IMR-90 (cell line): Measurements from ENCODE around the gene HS6ST3. TPM values are rescaled to one million over a fixed set of nuclear protein-coding genes. Genes with fewer than 3 reads are reported as not detected.

Experiments used
- ATAC-seq: fragments of 200-7000 bp; cut with Tn5 transposase; 2 replicates; pipeline ENCODE4 v1.9.1; 2020; ENCODE audit warnings: low read depth, mild to moderate bottlenecking, moderate library complexity
- BruUV-seq: library from RNA; stranded (reverse); fragments of 400-500 nt; replicated peaks from 2 replicates; lab custom pipeline; 2021; lab: Mats Ljungman, UMichigan
- CTCF ChIA-PET: fragments of 300-600 bp; formaldehyde crosslinking; extraction: SDS; loops from one replicate; lab custom pipeline; 2021; ENCODE audit warnings: antibody characterized with exemption; lab: Yijun Ruan, JAX
- POLR2A ChIA-PET: fragments of 300-600 bp; sonication (Branson Sonifier 250); formaldehyde crosslinking; loops from one replicate; lab custom pipeline; 2022; ENCODE audit warnings: antibody characterized with exemption; ENCODE audit not compliant: unreplicated experiment; lab: Charles Lee
- DNase-seq: peaks from one replicate; pipeline ENCODE4 v3.0.0; 2013
- H2AFZ ChIP-seq: replicated peaks from 2 replicates; pipeline ENCODE3; 2013; ENCODE audit warnings: low read length, mild to moderate bottlenecking; ENCODE audit not compliant: poor library complexity
- H2AK5ac ChIP-seq: 2 replicates; pipeline ENCODE4 v1.6.1; 2013; ENCODE audit warnings: low read depth, low read length, inconsistent platforms
- H2AK9ac ChIP-seq: replicated peaks from 2 replicates; pipeline ENCODE3; 2013; ENCODE audit warnings: mild to moderate bottlenecking, low read depth, low read length, moderate library complexity; ENCODE audit not compliant: poor library complexity
- H2BK120ac ChIP-seq: 2 replicates; pipeline ENCODE4 v1.6.1; 2013; ENCODE audit warnings: low read depth, low read length, inconsistent platforms
- H2BK15ac ChIP-seq: 3 replicates; pipeline ENCODE4 v1.6.1; 2013; ENCODE audit warnings: low read depth, low read length, inconsistent platforms
- H2BK20ac ChIP-seq: 2 replicates; pipeline ENCODE4 v1.6.1; 2013; ENCODE audit warnings: low read depth, mild to moderate bottlenecking, inconsistent platforms, low read length, moderate library complexity
- H2BK5ac ChIP-seq: 2 replicates; pipeline ENCODE4 v1.6.1; 2013; ENCODE audit warnings: mild to moderate bottlenecking, low read depth, low read length, inconsistent platforms; ENCODE audit not compliant: poor library complexity, severe bottlenecking
- H3K14ac ChIP-seq: replicated peaks from 2 replicates; pipeline ENCODE4 v1.6.1; 2013; ENCODE audit warnings: low read depth, low read length, inconsistent platforms
- H3K18ac ChIP-seq: 2 replicates; pipeline ENCODE4 v1.6.1; 2013; ENCODE audit warnings: low read depth, low read length, control low read depth
- H3K23ac ChIP-seq: 2 replicates; pipeline ENCODE4 v1.6.1; 2013; ENCODE audit warnings: low read depth, low read length, inconsistent platforms
- H3K27ac ChIP-seq: 2 replicates; pipeline ENCODE4 v1.5.1; 2013; ENCODE audit warnings: mild to moderate bottlenecking, control low read depth, low read length; ENCODE audit not compliant: insufficient read depth
- H3K27me3 ChIP-seq: 2 replicates; pipeline ENCODE4 v1.6.1; 2013; ENCODE audit warnings: low read length; ENCODE audit not compliant: control insufficient read depth, insufficient read depth
- H3K36me3 ChIP-seq: 2 replicates; pipeline ENCODE4 v1.6.1; 2013; ENCODE audit warnings: low read length, mixed read lengths; ENCODE audit not compliant: control insufficient read depth, insufficient read depth
- H3K4ac ChIP-seq: 2 replicates; pipeline ENCODE4 v1.6.1; 2013; ENCODE audit warnings: low read depth, low read length, inconsistent platforms
- H3K4me1 ChIP-seq: 2 replicates; pipeline ENCODE4 v1.6.1; 2013; ENCODE audit warnings: low read length, mixed read lengths; ENCODE audit not compliant: control insufficient read depth, insufficient read depth
- H3K4me2 ChIP-seq: 2 replicates; pipeline ENCODE4 v1.6.1; 2013; ENCODE audit warnings: low read depth, mild to moderate bottlenecking, control low read depth, low read length, moderate library complexity
- H3K4me3 ChIP-seq: 2 replicates; pipeline ENCODE4 v1.5.1; 2013; ENCODE audit warnings: low read depth, mild to moderate bottlenecking, control low read depth, low read length, moderate library complexity; ENCODE audit not compliant: insufficient read depth
- H3K56ac ChIP-seq: 2 replicates; pipeline ENCODE4 v1.6.1; 2013; ENCODE audit warnings: low read length, inconsistent platforms; ENCODE audit not compliant: insufficient read depth; ENCODE audit errors: extremely low read depth
- H3K79me1 ChIP-seq, 2 experiments: 2 replicates each; pipeline ENCODE4 v1.6.1; 2013; ENCODE audit warnings: low read length in 2 of 2, inconsistent platforms in 1 of 2, low read depth in 1 of 2
- H3K9ac ChIP-seq: 2 replicates; pipeline ENCODE4 v1.6.1; 2013; ENCODE audit warnings: low read depth, low read length, control low read depth
- H3K9me1 ChIP-seq: 2 replicates; pipeline ENCODE4 v1.6.1; 2013; ENCODE audit warnings: low read length, inconsistent platforms; ENCODE audit not compliant: insufficient read depth
- H3K9me3 ChIP-seq: 2 replicates; pipeline ENCODE4 v1.6.1; 2013; ENCODE audit warnings: low read length; ENCODE audit not compliant: control insufficient read depth, insufficient read depth
- H4K20me1 ChIP-seq: 2 replicates; pipeline ENCODE4 v1.6.1; 2013; ENCODE audit warnings: low read length, inconsistent platforms; ENCODE audit not compliant: insufficient read depth
- H4K5ac ChIP-seq: 2 replicates; pipeline ENCODE4 v1.6.1; 2013; ENCODE audit warnings: mild to moderate bottlenecking, low read depth, low read length, control low read depth
- H4K8ac ChIP-seq, 2 experiments: 2 replicates each; pipeline ENCODE4 v1.6.1; 2013; ENCODE audit warnings: low read depth in 2 of 2, low read length in 2 of 2, control low read depth in 1 of 2, inconsistent platforms in 1 of 2
- H4K91ac ChIP-seq: 2 replicates; pipeline ENCODE4 v1.6.1; 2013; ENCODE audit warnings: low read depth, low read length, inconsistent platforms; ENCODE audit not compliant: insufficient read depth
- CTCF ChIP-seq: conservative IDR thresholded peaks from 2 replicates; pipeline ENCODE4 v1.5.1; 2012; ENCODE audit warnings: mild to moderate bottlenecking, low read depth, low read length, improper control_type of control experiment
- FOS ChIP-seq: fragments of 150-350 bp; IDR thresholded peaks from 2 replicates; pipeline ENCODE4 v1.6.1; 2016; ENCODE audit warnings: low read depth, low read length
- MAFK ChIP-seq: IDR thresholded peaks from 2 replicates; pipeline ENCODE4 v1.6.1; 2012; ENCODE audit warnings: low read depth, low read length, improper control_type of control experiment
- MAZ ChIP-seq: IDR thresholded peaks from 2 replicates; pipeline ENCODE4 v1.6.1; 2012; ENCODE audit warnings: low read depth, mild to moderate bottlenecking, low read length, improper control_type of control experiment, moderate library complexity, borderline replicate concordance
- RAD21 ChIP-seq: IDR thresholded peaks from 2 replicates; pipeline ENCODE4 v1.6.1; 2012; ENCODE audit warnings: low read length, improper control_type of control experiment
- USF2 ChIP-seq: fragments of 150-350 bp; IDR thresholded peaks from 2 replicates; pipeline ENCODE4 v1.6.1; 2017; ENCODE audit warnings: mild to moderate bottlenecking, antibody characterized with exemption, low read length, low read depth
- WGBS, 2 experiments: methylation state at CpG; one replicate each; pipeline versions ENCODE4 v1.1.5 to v1.1.7; 2013; ENCODE audit warnings: missing lambda C conversion rate in 2 of 2; ENCODE audit not compliant: insufficient read length in 1 of 2; ENCODE audit errors: extremely low coverage in 2 of 2; 5-methylcytosine and 5-hydroxymethylcytosine counted together
- dilution Hi-C: fragments of 300-500 bp; cut with HindIII; formaldehyde crosslinking; loops from one replicate; pipeline ENCODE4 v1.14.3; 2018; ENCODE audit warnings: low sequenced_read_pairs; ENCODE audit not compliant: unreplicated experiment
- in situ Hi-C: fragments of 300-500 bp; cut with MboI; formaldehyde crosslinking; loops from 3 replicates; pipeline ENCODE4 v1.14.3; 2019; ENCODE audit warnings: low sequenced_read_pairs, inconsistent platforms, mixed read lengths
- intact Hi-C: fragments of 100-400 bp; cut with micrococcal nuclease; formaldehyde crosslinking; loops from 2 replicates; pipeline ENCODE4 v1.10.0; 2022
- polyA plus RNA-seq, 3 experiments: library from polyadenylated mRNA; depleted of rRNA; stranded (reverse); fragments of >200 nt; gene quantifications; 2 replicates each; pipeline ENCODE4 v1.2.3, GENCODE V29; 2012; ENCODE audit warnings: low replicate concordance in 1 of 3
- total RNA-seq: library from RNA; depleted of rRNA; stranded (reverse); fragments of >200 nt; gene quantifications from 2 replicates; pipeline ENCODE4 v1.2.3, GENCODE V29; 2012

HS6ST3 gene
- total and polyA plus RNA-seq, 2 of the 4 experiments (the other 2 are of a cell fraction), result not detected

- dilution Hi-C loops, result no loop called here
- H3K18ac ChIP-seq, result no peak overlapping the region
- H3K9me3 ChIP-seq, result peaks cover 3% of the 10 kb centered on the region; the same call in 1 of the 2 replicates
- H3K23ac ChIP-seq, result no peak overlapping the region
- in situ Hi-C loops, result no loop called here
- ChIA-PET POLR2A (no interaction called here), CTCF (no interaction called here)
- no peak overlapping the region for H2AK5ac ChIP-seq
- H3K9me1 ChIP-seq, result no peaks in the 10 kb centered on the region
- no peaks in the 10 kb centered on the region for H3K36me3 ChIP-seq
- H3K27ac ChIP-seq, result no peak overlapping the region
- no peak overlapping the region for H2BK20ac ChIP-seq
- no peak overlapping the region for H3K4me3 ChIP-seq
- H2BK5ac ChIP-seq, result no peak overlapping the region
- H3K14ac ChIP-seq, result no peak overlapping the region
- no peak overlapping the region for H2AK9ac ChIP-seq
- TF ChIP-seq MAZ (no peak), USF2 (no peak), RAD21 (no peak), MAFK (no peak), CTCF (no peak), FOS (no peak)
- no peak overlapping the region for H4K5ac ChIP-seq
- no peak for DNase-seq
- no peak overlapping the region for H4K91ac ChIP-seq
- H2BK15ac ChIP-seq, result no peak overlapping the region
- no peak overlapping the region for H2AFZ ChIP-seq
- H3K9ac ChIP-seq, result no peak overlapping the region
- no peak overlapping the region for H3K56ac ChIP-seq
- no peaks in the 10 kb centered on the region for H3K79me1 ChIP-seq
- H3K4me1 ChIP-seq, result no peaks in the 10 kb centered on the region
- BruUV-seq, result no TSS peak
- H4K8ac ChIP-seq, result no peak overlapping the region
- no peak for ATAC-seq
- no peak overlapping the region for H3K4me2 ChIP-seq
- intact Hi-C loops, result no loop called here
- no peak overlapping the region for H3K4ac ChIP-seq
- H4K20me1 ChIP-seq, result no peaks in the 10 kb centered on the region
- no peaks in the 10 kb centered on the region for H3K27me3 ChIP-seq
- no CpG with 5 or more reads among the region's 6 CpGs for WGBS, 2 experiments
- H2BK120ac ChIP-seq, result no peak overlapping the region
These were observed 606.5 kb downstream of the HS6ST3 start for GRCh38 chr13:96696389-96696900.
